ENCODE results near the gene ADAMTSL4. TPM values are rescaled to one million over a fixed set of nuclear protein-coding genes. Genes with fewer than 3 reads are reported as not detected.
A peak's percentile ranks its signal among the peaks of the same experiment; 100 is the strongest.

Gene ADAMTSL4
- 10 to 100 TPM; 10.1 to 15.9 (median 13.6) TPM for total RNA-seq

DNA sequence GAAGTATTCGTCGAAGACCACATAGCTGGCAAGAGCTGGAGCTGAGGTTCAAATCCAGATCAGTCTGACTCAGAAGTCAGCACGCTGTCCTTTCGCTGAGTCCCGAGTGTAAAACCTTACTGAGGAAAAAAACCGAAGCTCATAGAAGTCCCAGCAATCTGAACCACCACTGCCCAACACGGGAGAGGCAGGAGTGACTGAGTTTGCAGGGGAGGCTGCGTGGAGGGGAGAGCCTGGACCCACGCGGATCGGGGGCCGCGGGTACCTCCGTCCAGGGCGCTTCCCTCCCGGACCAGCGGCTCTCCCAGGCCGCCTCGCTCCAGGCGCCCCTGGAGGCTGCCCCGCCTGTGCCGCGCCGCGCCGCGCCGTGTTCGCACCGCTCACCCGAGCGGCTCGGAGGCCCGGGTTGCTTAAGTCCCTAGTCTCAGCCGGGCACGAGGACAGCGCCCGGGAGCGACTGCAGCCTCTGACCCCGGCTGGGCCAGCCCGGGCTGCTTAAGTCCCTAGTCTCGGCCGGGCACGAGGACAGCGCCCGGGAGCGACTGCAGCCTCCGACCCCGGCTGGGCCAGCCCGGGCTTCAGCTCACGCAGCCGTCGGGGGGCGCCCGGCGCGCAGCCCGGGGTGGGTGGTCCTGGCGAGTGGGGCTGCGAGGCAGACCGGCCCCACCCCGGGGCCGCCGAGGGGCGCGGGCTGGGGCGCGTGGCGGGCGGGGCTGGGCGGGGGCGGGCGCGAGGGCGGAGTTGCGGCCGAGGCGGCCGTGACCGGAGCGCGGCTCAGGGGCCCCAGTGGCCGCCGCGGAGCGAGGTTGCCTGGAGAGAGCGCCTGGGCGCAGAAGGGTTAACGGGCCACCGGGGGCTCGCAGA, at the start of gene ADAMTSL4:
Gene ADAMTSL4 (plus strand): TSS at position 777 of the 864 bp plus-strand sequence. CDS start 2,881 bp downstream, outside the sequence.
- 0 to 1% methylated on average over 8 to 28 of the region's 91 CpGs for WGBS, 2 donors
- TF ChIP-seq CTCF (IDR thresholded peaks at IDR 0.05) (no peak), POLR2A (IDR thresholded peaks at IDR 0.05) (no peak)
- peak within 1 kb of the TSS; percentile 42 for H3K4me3 ChIP-seq (ENCODE audit: low read depth, poor library complexity, severe bottlenecking)
- intact Hi-C loops (cut with DNase I; ENCODE audit: low total_unique reads): no loop called here
- DNase-seq (ENCODE audit: low spot score in 2 of 2): no peak

GRCh38 chr1:150505431-150505830, 43.8 kb upstream of the ADAMTSL4 start:
- WGBS, 2 donors: 90 to 91% methylated on average over 6 of the region's 6 CpGs
- DNase-seq (ENCODE audit: low spot score in 2 of 2): no peak
- no peak for TF ChIP-seq POLR2A (IDR thresholded peaks at IDR 0.05)
- TF ChIP-seq CTCF (IDR thresholded peaks at IDR 0.05): no peak
- intact Hi-C loops (cut with DNase I; ENCODE audit: low total_unique reads): no loop called here
- no peak overlapping the region for H3K4me3 ChIP-seq (ENCODE audit: low read depth, poor library complexity, severe bottlenecking)

- no peak within 1 kb of the TSS for H3K4me3 ChIP-seq (ENCODE audit: low read depth, poor library complexity, severe bottlenecking)
- TF ChIP-seq CTCF (IDR thresholded peaks at IDR 0.05) (no peak), POLR2A (IDR thresholded peaks at IDR 0.05) (no peak)
- intact Hi-C loops (cut with DNase I; ENCODE audit: low total_unique reads): no loop called here
- DNase-seq (ENCODE audit: low spot score in 2 of 2): peak; percentile 77 to 94
- 17 to 20% methylated on average over 7 of the region's 7 CpGs for WGBS, 2 donors
Observed at GRCh38 chr1:150507912-150508864, 41.0 kb upstream of the ADAMTSL4 start, which contains the start of gene ECM1. TSS of gene ECM1 (plus strand) at chr1:150508109. CDS start at chr1:150508210, 101 bp downstream.

- TF ChIP-seq CTCF (IDR thresholded peaks at IDR 0.05) (no peak), POLR2A (IDR thresholded peaks at IDR 0.05) (no peak)
Observed at GRCh38 chr1:150508982-150509381, 40.2 kb upstream of the ADAMTSL4 start.

DNA sequence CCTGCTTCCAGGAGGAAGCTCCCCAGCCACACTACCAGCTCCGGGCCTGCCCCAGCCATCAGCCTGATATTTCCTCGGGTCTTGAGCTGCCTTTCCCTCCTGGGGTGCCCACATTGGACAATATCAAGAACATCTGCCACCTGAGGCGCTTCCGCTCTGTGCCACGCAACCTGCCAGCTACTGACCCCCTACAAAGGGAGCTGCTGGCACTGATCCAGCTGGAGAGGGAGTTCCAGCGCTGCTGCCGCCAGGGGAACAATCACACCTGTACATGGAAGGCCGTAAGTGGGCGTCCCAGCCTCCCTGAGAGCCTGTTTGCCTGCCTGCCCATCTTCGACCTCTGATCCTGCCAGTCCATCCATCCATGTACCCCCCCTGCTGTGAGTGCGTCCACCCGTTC, 37.7 kb upstream of the ADAMTSL4 start:
- 92 to 95% methylated on average over 12 of the region's 12 CpGs for WGBS, 2 donors
- H3K4me3 ChIP-seq (ENCODE audit: low read depth, poor library complexity, severe bottlenecking): no peak overlapping the region
- intact Hi-C loops (cut with DNase I; ENCODE audit: low total_unique reads): no loop called here
- no peak for DNase-seq (ENCODE audit: low spot score in 2 of 2)
- TF ChIP-seq CTCF (IDR thresholded peaks at IDR 0.05): no peak
- TF ChIP-seq POLR2A (IDR thresholded peaks at IDR 0.05): no peak

More at GRCh38 chr1:150508982-150509381, 40.2 kb upstream of the ADAMTSL4 start:
- intact Hi-C loops (cut with DNase I; ENCODE audit: low total_unique reads): no loop called here
- DNase-seq (ENCODE audit: low spot score in 2 of 2): no peak
- no peak overlapping the region for H3K4me3 ChIP-seq (ENCODE audit: low read depth, poor library complexity, severe bottlenecking)
- 32 to 41% methylated on average over 4 of the region's 4 CpGs for WGBS, 2 donors

Data from lower leg skin (tissue), 4 donors.